ENCODE data around the gene ZNF614. TPM values are rescaled to one million over a fixed set of nuclear protein-coding genes. Genes with fewer than 3 reads are reported as not detected.
"Not testable (repeated sequence)": the region's sequence is repeated elsewhere in the genome, so short reads cannot be mapped to it uniquely, and the experiment has no call there.

The ZNF614 gene
- total and polyA plus RNA-seq, 7 experiments from 2014 or later: 5.0 to 14.1 (median 7.5) TPM

- CTCF ChIA-PET; H3K27me3 ChIP-seq (ENCODE audit: control insufficient read depth in 2 of 2, insufficient read depth in 2 of 2, low read length in 2 of 2); ATAC-seq; DNase-seq; H3K27ac Mint-ChIP-seq; H3K27ac ChIP-seq (ENCODE audit: low read depth, low read length); H3K4me3 ChIP-seq (ENCODE audit: low read length); H3K27me3 Mint-ChIP-seq: not testable (repeated sequence)
- POLR2A ChIA-PET: interaction anchor here (2.8 to 2.9 kb wide), 2 partner anchors 18 to 22 kb away, joined by 13 to 25 read pairs; partner anchors contain the start of genes ZNF432 and ZNF615
- intact Hi-C loops (cut with micrococcal nuclease): loop anchor here in 1 of 2 donors (5.0 kb wide), 2 partner anchors 576 to 1171 kb away; no protein-coding TSS in a partner anchor
- H3K36me3 ChIP-seq (ENCODE audit: control insufficient read depth in 2 of 3, insufficient read depth in 3 of 3, low read length in 3 of 3): peaks cover 19 to 47% (median 20%) of the 10 kb centered on the region in 3 experiments
- Mint-ChIP-seq H3K4me3 (peak overlapping the region in 8 of 10 donors; percentile 89 to 99 (median 96)), H3K9me3 (peaks cover 5 to 87% (median 54%) of the 10 kb centered on the region in 11 donors), H3K36me3 (peaks cover 32 to 84% (median 63%) of the 10 kb centered on the region in 5 donors), H3K4me1 (peaks cover 8 to 35% (median 31%) of the 10 kb centered on the region in 7 donors)
- H3K4me1 ChIP-seq (ENCODE audit: control insufficient read depth in 2 of 2, insufficient read depth in 2 of 2, low read length in 2 of 2): peaks cover 12 to 16% of the 10 kb centered on the region in 2 donors
- H3K9me3 ChIP-seq (ENCODE audit: control insufficient read depth in 2 of 3, low read length in 3 of 3): peaks cover 4 to 45% (median 13%) of the 10 kb centered on the region in 3 experiments
Observed at GRCh38 chr19:52026255-52026990, 1.8 kb downstream of the ZNF614 start.

GRCh38 chr19:52024478-52024877 is 3.7 kb downstream of the ZNF614 start:
- CTCF ChIA-PET; POLR2A ChIA-PET; H3K27me3 ChIP-seq (ENCODE audit: control insufficient read depth in 2 of 2, insufficient read depth in 2 of 2, low read length in 2 of 2); H3K27me3 Mint-ChIP-seq; H3K27ac Mint-ChIP-seq; intact Hi-C loops (cut with micrococcal nuclease); ATAC-seq; DNase-seq; H3K27ac ChIP-seq (ENCODE audit: low read depth, low read length): not testable (repeated sequence)
- peaks cover 10 to 91% (median 62%) of the 10 kb centered on the region in 11 donors for H3K9me3 Mint-ChIP-seq
- Histone ChIP-seq H3K4me3 (ENCODE audit: low read length) (peak overlapping the region; percentile 11), H3K9me3 (ENCODE audit: control insufficient read depth in 2 of 3, low read length in 3 of 3) (peaks cover 10 to 51% (median 33%) of the 10 kb centered on the region in 3 experiments), H3K4me1 (ENCODE audit: control insufficient read depth in 2 of 2, insufficient read depth in 2 of 2, low read length in 2 of 2) (peaks cover 12 to 16% of the 10 kb centered on the region in 2 donors), H3K36me3 (ENCODE audit: control insufficient read depth in 2 of 3, insufficient read depth in 3 of 3, low read length in 3 of 3) (peaks cover 25 to 66% (median 35%) of the 10 kb centered on the region in 3 experiments)
- H3K4me1 Mint-ChIP-seq: peaks cover 8 to 41% (median 31%) of the 10 kb centered on the region in 7 donors
- H3K36me3 Mint-ChIP-seq: peaks cover 50 to 87% (median 76%) of the 10 kb centered on the region in 5 donors
- H3K4me3 Mint-ChIP-seq: peak overlapping the region in 1 of 10 donors; percentile 51

GRCh38 chr19:52022193-52022592 is 6.0 kb downstream of the ZNF614 start:
- H3K4me3 ChIP-seq (ENCODE audit: low read length): no peak overlapping the region
- Mint-ChIP-seq H3K27ac (no peak overlapping the region), H3K27me3 (no peaks in the 10 kb centered on the region), H3K4me1 (peaks cover 3 to 23% (median 13%) of the 10 kb centered on the region in 7 donors), H3K36me3 (peaks cover 57 to 97% (median 93%) of the 10 kb centered on the region in 5 donors), H3K9me3 (peaks cover 8 to 98% (median 74%) of the 10 kb centered on the region in 11 donors), H3K4me3 (no peak overlapping the region)
- no peaks in the 10 kb centered on the region for H3K27me3 ChIP-seq (ENCODE audit: control insufficient read depth in 2 of 2, insufficient read depth in 2 of 2, low read length in 2 of 2)
- peaks cover 1 to 4% of the 10 kb centered on the region in 2 donors for H3K4me1 ChIP-seq (ENCODE audit: control insufficient read depth in 2 of 2, insufficient read depth in 2 of 2, low read length in 2 of 2)
- ChIA-PET CTCF (no interaction called here), POLR2A (no interaction called here)
- peaks cover 38 to 83% (median 46%) of the 10 kb centered on the region in 3 experiments for H3K36me3 ChIP-seq (ENCODE audit: control insufficient read depth in 2 of 3, insufficient read depth in 3 of 3, low read length in 3 of 3)
- intact Hi-C loops (cut with micrococcal nuclease): no loop called here
- peaks cover 15 to 71% (median 47%) of the 10 kb centered on the region in 3 experiments for H3K9me3 ChIP-seq (ENCODE audit: control insufficient read depth in 2 of 3, low read length in 3 of 3)
- no peak overlapping the region for H3K27ac ChIP-seq (ENCODE audit: low read depth, low read length)
- ATAC-seq: no peak
- no peak for DNase-seq

- peaks cover 0 to 6% (median under 1%) of the 10 kb centered on the region in 7 donors for H3K4me1 Mint-ChIP-seq
- H3K27me3 Mint-ChIP-seq: no peaks in the 10 kb centered on the region
- Histone ChIP-seq H3K4me1 (ENCODE audit: control insufficient read depth in 2 of 2, insufficient read depth in 2 of 2, low read length in 2 of 2) (no peaks in the 10 kb centered on the region), H3K9me3 (ENCODE audit: control insufficient read depth in 2 of 3, low read length in 3 of 3) (peaks cover 15 to 82% (median 61%) of the 10 kb centered on the region in 3 experiments), H3K36me3 (ENCODE audit: control insufficient read depth in 2 of 3, insufficient read depth in 3 of 3, low read length in 3 of 3) (peaks cover 46 to 95% (median 56%) of the 10 kb centered on the region in 3 experiments), H3K27me3 (ENCODE audit: control insufficient read depth in 2 of 2, insufficient read depth in 2 of 2, low read length in 2 of 2) (no peaks in the 10 kb centered on the region), H3K4me3 (ENCODE audit: low read length) (peak overlapping the region; percentile 19), H3K27ac (ENCODE audit: low read depth, low read length) (no peak overlapping the region)
- POLR2A ChIA-PET: interaction anchor here (0.6 to 0.7 kb wide), 2 partner anchors 10 to 212 kb away, joined by 3 read pairs; no protein-coding TSS in a partner anchor
- no peak overlapping the region for H3K4me3 Mint-ChIP-seq
- H3K27ac Mint-ChIP-seq: no peak overlapping the region
- CTCF ChIA-PET: no interaction called here
- H3K36me3 Mint-ChIP-seq: peaks cover 56 to 97% (median 94%) of the 10 kb centered on the region in 5 donors
- no peak for ATAC-seq
- H3K9me3 Mint-ChIP-seq: peaks cover 9 to 98% (median 82%) of the 10 kb centered on the region in 11 donors
- intact Hi-C loops (cut with micrococcal nuclease): no loop called here
- DNase-seq: no peak
Observed at GRCh38 chr19:52020506-52020905, 7.7 kb downstream of the ZNF614 start.

GRCh38 chr19:52010674-52011073 is 17.5 kb downstream of the ZNF614 start:
- Mint-ChIP-seq H3K9me3 (peaks cover 6 to 92% (median 42%) of the 10 kb centered on the region in 11 donors), H3K36me3 (peaks cover 16 to 60% (median 35%) of the 10 kb centered on the region in 5 donors), H3K27me3 (no peaks in the 10 kb centered on the region), H3K27ac (no peak overlapping the region), H3K4me3 (peak overlapping the region in 2 of 10 donors; percentile 19 to 23), H3K4me1 (peaks cover 15 to 28% (median 21%) of the 10 kb centered on the region in 7 donors)
- H3K4me1 ChIP-seq (ENCODE audit: control insufficient read depth in 2 of 2, insufficient read depth in 2 of 2, low read length in 2 of 2): peaks cover 7% of the 10 kb centered on the region in 2 donors
- CTCF ChIA-PET: no interaction called here
- no peak for ATAC-seq
- no peak overlapping the region for H3K4me3 ChIP-seq (ENCODE audit: low read length)
- no peaks in the 10 kb centered on the region for H3K27me3 ChIP-seq (ENCODE audit: control insufficient read depth in 2 of 2, insufficient read depth in 2 of 2, low read length in 2 of 2)
- intact Hi-C loops (cut with micrococcal nuclease): no loop called here
- no peak overlapping the region for H3K27ac ChIP-seq (ENCODE audit: low read depth, low read length)
- peaks cover 0 to 52% (median 15%) of the 10 kb centered on the region in 3 experiments for H3K9me3 ChIP-seq (ENCODE audit: control insufficient read depth in 2 of 3, low read length in 3 of 3)
- no peak for DNase-seq
- POLR2A ChIA-PET: no interaction called here
- H3K36me3 ChIP-seq (ENCODE audit: control insufficient read depth in 2 of 3, insufficient read depth in 3 of 3, low read length in 3 of 3): peaks cover 0 to 13% (median 0%) of the 10 kb centered on the region in 3 experiments

- ChIA-PET CTCF (interaction anchor here (0.6 kb wide), 1 partner anchor 9 kb away, joined by 3 read pairs; no protein-coding TSS in a partner anchor), POLR2A (interaction anchor here (0.6 to 2.5 kb wide), 6 partner anchors 10 to 931 kb away, joined by 3 to 13 read pairs (median 6); partner anchors contain the start of genes ZNF432 and ZNF614)
- peak; percentile 80 to 96 (median 85) for DNase-seq
- peaks cover 0 to 37% (median 0%) of the 10 kb centered on the region in 3 experiments for H3K9me3 ChIP-seq (ENCODE audit: control insufficient read depth in 2 of 3, low read length in 3 of 3)
- ATAC-seq: peak; percentile 97
- H3K27me3 ChIP-seq (ENCODE audit: control insufficient read depth in 2 of 2, insufficient read depth in 2 of 2, low read length in 2 of 2): no peaks in the 10 kb centered on the region
- peaks cover 16 to 64% (median 42%) of the 10 kb centered on the region in 5 donors for H3K36me3 Mint-ChIP-seq
- intact Hi-C loops (cut with micrococcal nuclease): loop anchor here (1.0 to 5.0 kb wide), 8 partner anchors 20 to 1095 kb away; partner anchors contain the start of genes ZNF350 (in 2 of the 2), ZNF432 (in 2 of the 2), ZNF613 (in 2 of the 2) and ZNF614 (in 2 of the 2)
- H3K36me3 ChIP-seq (ENCODE audit: control insufficient read depth in 2 of 3, insufficient read depth in 3 of 3, low read length in 3 of 3): peaks cover 0 to 19% (median 4%) of the 10 kb centered on the region in 3 experiments
- peaks cover 15 to 33% (median 21%) of the 10 kb centered on the region in 7 donors for H3K4me1 Mint-ChIP-seq
- peak within 1 kb of the TSS; percentile 89 for H3K4me3 ChIP-seq (ENCODE audit: low read length)
- H3K27me3 Mint-ChIP-seq: no peaks in the 10 kb centered on the region
- peaks cover 7% of the 10 kb centered on the region in 2 donors for H3K4me1 ChIP-seq (ENCODE audit: control insufficient read depth in 2 of 2, insufficient read depth in 2 of 2, low read length in 2 of 2)
- H3K4me3 Mint-ChIP-seq: peak within 1 kb of the TSS; percentile 92 to 98 (median 98)
- peak within 1 kb of the TSS; percentile 83 for H3K27ac ChIP-seq (ENCODE audit: low read depth, low read length)
- H3K27ac Mint-ChIP-seq: peak within 1 kb of the TSS; percentile 91 to 99 (median 95)
- peaks cover 6 to 91% (median 48%) of the 10 kb centered on the region in 11 donors for H3K9me3 Mint-ChIP-seq
Observed at GRCh38 chr19:52007806-52008557, 20.2 kb downstream of the ZNF614 start, which contains the start of gene ZNF615. Gene ZNF615 (minus strand): TSS chr19:52008211. CDS start chr19:52003711, 4,500 bp downstream.
